HG03378 (cell line): ENCODE results near the gene SPRR2G.
"Not testable (repeated sequence)": the region's sequence is repeated elsewhere in the genome, so short reads cannot be mapped to it uniquely, and the experiment has no call there.

Source experiments
- ATAC-seq: cut with Tn5 transposase; IDR thresholded peaks from one replicate; pipeline ENCODE4 v1.9.1; 2021; ENCODE audit warnings: mild to moderate bottlenecking, moderate library complexity; ENCODE audit not compliant: unreplicated experiment

The SPRR2G gene

GRCh38 chr1:153119491-153119971 lies 31.2 kb downstream of the SPRR2G start:
- no peak for ATAC-seq

- ATAC-seq = not testable (repeated sequence)
Measured at GRCh38 chr1:153115264-153115663, 35.4 kb downstream of the SPRR2G start.

GRCh38 chr1:153113416-153113815 lies 37.3 kb downstream of the SPRR2G start, which contains the start of gene SPRR2F:
SPRR2F (minus strand) TSS chr1:153113516; CDS start chr1:153112733, 783 bp downstream.
- no peak for ATAC-seq

- not testable (repeated sequence) for ATAC-seq
Measured at GRCh38 chr1:153112454-153112853, 38.2 kb downstream of the SPRR2G start.

- ATAC-seq = no peak
Measured at GRCh38 chr1:153100245-153100644, 50.4 kb downstream of the SPRR2G start.
